ENCODE measurements around the gene CRIP1. TPM values are rescaled to one million over a fixed set of nuclear protein-coding genes. Genes with fewer than 3 reads are reported as not detected.

The CRIP1 gene
- polyA plus RNA-seq, 2 donors = 78.0 to 99.3 TPM

DNA sequence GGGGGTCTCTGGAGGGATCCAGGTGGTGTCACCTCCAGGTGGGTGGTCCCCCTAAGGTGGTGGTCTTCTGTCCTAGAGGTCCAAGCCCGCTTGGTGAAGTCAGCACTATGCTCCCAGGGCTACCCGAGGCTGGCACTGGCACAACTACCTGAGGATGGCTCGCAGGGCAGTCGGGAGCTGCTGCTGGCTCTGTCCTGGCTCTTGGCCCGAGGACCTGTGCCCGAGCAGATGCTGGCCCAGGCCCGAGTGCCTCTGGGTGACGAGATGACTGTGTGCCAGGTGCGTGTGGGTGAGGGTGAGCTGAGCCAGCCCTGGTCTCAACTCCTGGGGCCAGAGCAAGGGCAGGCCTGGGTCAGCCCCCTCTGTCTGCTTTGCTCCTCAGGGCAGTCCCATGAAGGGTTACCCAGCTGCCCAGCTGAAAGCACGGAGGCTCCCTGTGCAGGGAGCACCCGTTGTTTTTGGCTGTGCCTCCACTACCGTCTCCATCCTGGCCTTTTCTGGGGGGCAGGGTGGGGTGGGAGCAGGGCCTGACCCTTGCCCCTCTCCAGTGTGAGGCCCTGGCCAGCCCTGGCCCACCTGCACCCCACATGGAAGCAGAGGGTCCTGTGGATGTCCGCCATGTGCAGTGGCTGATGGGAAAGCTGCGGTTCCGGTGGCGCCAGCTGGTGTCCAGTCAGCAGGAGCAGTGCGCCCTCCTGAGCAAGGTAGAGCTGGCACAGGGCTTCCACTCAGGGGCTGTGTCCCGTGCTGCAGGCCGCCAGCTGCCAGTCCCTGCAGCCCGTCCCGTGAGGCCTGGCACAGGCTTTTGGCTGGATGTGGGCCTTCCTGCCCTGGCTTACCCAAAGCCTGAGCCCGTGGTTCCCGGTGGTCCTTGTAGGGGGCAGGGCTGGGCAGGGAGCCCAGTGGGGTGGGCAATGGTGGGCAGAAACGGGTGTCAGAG, 5.6 kb downstream of the CRIP1 start:
- WGBS, 2 donors = 67% methylated on average over 24 of the region's 24 CpGs
- no peak overlapping the region for H3K4me3 ChIP-seq (ENCODE audit: low read depth in 1 of 2, low read length in 2 of 2)
- H3K9me3 ChIP-seq (ENCODE audit: control insufficient read depth in 2 of 2, insufficient read depth in 1 of 2, low read depth in 1 of 2, low read length in 1 of 2) = no peaks in the 10 kb centered on the region
- H3K4me1 ChIP-seq (ENCODE audit: control insufficient read depth in 2 of 2, insufficient read depth in 2 of 2, low read length in 1 of 2) = peaks cover 7 to 27% of the 10 kb centered on the region in 2 donors
- H3K27ac ChIP-seq (ENCODE audit: low read depth in 2 of 2, low read length in 1 of 2) = no peak overlapping the region
- H3K36me3 ChIP-seq (ENCODE audit: control insufficient read depth in 2 of 2, insufficient read depth in 2 of 2, low read length in 1 of 2) = no peaks in the 10 kb centered on the region
- no peaks in the 10 kb centered on the region for H3K27me3 ChIP-seq (ENCODE audit: control insufficient read depth in 1 of 2, insufficient read depth in 2 of 2, low read length in 2 of 2)

DNA sequence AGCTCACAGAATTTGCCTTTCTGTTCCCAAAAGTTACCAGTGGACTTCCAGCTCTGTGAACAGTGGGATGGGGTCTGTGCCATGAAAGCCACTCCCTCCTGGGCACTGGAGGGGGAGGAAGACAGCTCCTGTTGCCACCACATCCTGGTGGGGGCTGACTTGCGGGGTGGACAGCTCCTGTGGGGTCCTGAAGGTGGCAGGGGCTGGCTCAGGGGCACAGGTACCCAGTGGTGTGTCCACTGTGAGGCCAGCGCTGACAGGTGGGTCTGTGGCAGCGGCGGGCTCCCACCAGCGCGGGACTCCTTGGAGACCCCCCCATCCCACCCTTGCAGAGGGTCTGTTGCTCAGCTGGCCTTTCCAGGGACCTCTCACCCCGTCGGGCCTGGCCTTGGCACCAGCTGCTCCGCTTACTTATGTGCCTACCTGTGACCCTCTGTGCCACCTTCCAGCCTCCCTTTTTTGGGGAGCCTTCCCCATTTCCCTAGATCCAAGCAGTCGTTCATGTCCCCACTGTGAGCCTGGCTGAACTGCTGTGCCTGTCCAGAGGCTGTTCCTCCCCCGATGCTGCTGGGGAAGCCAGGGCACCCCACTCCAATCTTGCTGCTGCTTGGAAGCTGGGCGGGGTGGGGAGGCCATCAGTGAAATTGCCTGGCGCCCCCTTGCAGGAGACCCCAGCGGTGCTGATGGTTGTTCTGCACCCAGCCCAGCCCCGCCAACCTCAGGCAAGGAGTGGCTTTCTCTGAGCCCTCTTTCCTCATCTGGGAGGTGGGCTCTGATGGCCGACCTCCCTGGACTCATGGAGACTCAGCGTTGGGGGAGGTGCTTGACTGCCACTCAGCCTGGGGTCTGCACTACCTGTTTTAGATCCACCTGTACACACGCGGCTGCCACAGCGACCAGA, 6.5 kb downstream of the CRIP1 start:
- Histone ChIP-seq H3K9me3 (ENCODE audit: control insufficient read depth in 2 of 2, insufficient read depth in 1 of 2, low read depth in 1 of 2, low read length in 1 of 2) (no peaks in the 10 kb centered on the region), H3K36me3 (ENCODE audit: control insufficient read depth in 2 of 2, insufficient read depth in 2 of 2, low read length in 1 of 2) (peaks cover 0 to 4% of the 10 kb centered on the region in 2 donors), H3K27ac (ENCODE audit: low read depth in 2 of 2, low read length in 1 of 2) (no peak overlapping the region), H3K4me1 (ENCODE audit: control insufficient read depth in 2 of 2, insufficient read depth in 2 of 2, low read length in 1 of 2) (peaks cover 7 to 22% of the 10 kb centered on the region in 2 donors), H3K27me3 (ENCODE audit: control insufficient read depth in 1 of 2, insufficient read depth in 2 of 2, low read length in 2 of 2) (no peaks in the 10 kb centered on the region), H3K4me3 (ENCODE audit: low read depth in 1 of 2, low read length in 2 of 2) (no peak overlapping the region)
- 87 to 89% methylated on average over 20 of the region's 20 CpGs for WGBS, 2 donors

GRCh38 chr14:105493921-105494605, 7.4 kb downstream of the CRIP1 start:
- Histone ChIP-seq H3K27ac (ENCODE audit: low read depth in 2 of 2, low read length in 1 of 2) (no peak overlapping the region), H3K36me3 (ENCODE audit: control insufficient read depth in 2 of 2, insufficient read depth in 2 of 2, low read length in 1 of 2) (peaks cover 0 to 9% of the 10 kb centered on the region in 2 donors), H3K9me3 (ENCODE audit: control insufficient read depth in 2 of 2, insufficient read depth in 1 of 2, low read depth in 1 of 2, low read length in 1 of 2) (no peaks in the 10 kb centered on the region), H3K4me1 (ENCODE audit: control insufficient read depth in 2 of 2, insufficient read depth in 2 of 2, low read length in 1 of 2) (peaks cover 7 to 16% of the 10 kb centered on the region in 2 donors), H3K4me3 (ENCODE audit: low read depth in 1 of 2, low read length in 2 of 2) (no peak overlapping the region), H3K27me3 (ENCODE audit: control insufficient read depth in 1 of 2, insufficient read depth in 2 of 2, low read length in 2 of 2) (no peaks in the 10 kb centered on the region)
- WGBS, 2 donors = 87 to 91% methylated on average over 15 to 16 of the region's 16 CpGs

- no peaks in the 10 kb centered on the region for H3K9me3 ChIP-seq (ENCODE audit: control insufficient read depth in 2 of 2, insufficient read depth in 1 of 2, low read depth in 1 of 2, low read length in 1 of 2)
- no peak overlapping the region for H3K27ac ChIP-seq (ENCODE audit: low read depth in 2 of 2, low read length in 1 of 2)
- H3K4me1 ChIP-seq (ENCODE audit: control insufficient read depth in 2 of 2, insufficient read depth in 2 of 2, low read length in 1 of 2) = peaks cover 4 to 13% of the 10 kb centered on the region in 2 donors
- WGBS, 2 donors = 91 to 94% methylated on average over 6 of the region's 6 CpGs
- H3K27me3 ChIP-seq (ENCODE audit: control insufficient read depth in 1 of 2, insufficient read depth in 2 of 2, low read length in 2 of 2) = no peaks in the 10 kb centered on the region
- H3K36me3 ChIP-seq (ENCODE audit: control insufficient read depth in 2 of 2, insufficient read depth in 2 of 2, low read length in 1 of 2) = peaks cover 0 to 9% of the 10 kb centered on the region in 2 donors
- H3K4me3 ChIP-seq (ENCODE audit: low read depth in 1 of 2, low read length in 2 of 2) = no peak overlapping the region
Measured at GRCh38 chr14:105494606-105494929, 7.9 kb downstream of the CRIP1 start.

- peaks cover 0 to 9% of the 10 kb centered on the region in 2 donors for H3K36me3 ChIP-seq (ENCODE audit: control insufficient read depth in 2 of 2, insufficient read depth in 2 of 2, low read length in 1 of 2)
- no peak overlapping the region for H3K27ac ChIP-seq (ENCODE audit: low read depth in 2 of 2, low read length in 1 of 2)
- H3K4me3 ChIP-seq (ENCODE audit: low read depth in 1 of 2, low read length in 2 of 2) = no peak overlapping the region
- no peaks in the 10 kb centered on the region for H3K9me3 ChIP-seq (ENCODE audit: control insufficient read depth in 2 of 2, insufficient read depth in 1 of 2, low read depth in 1 of 2, low read length in 1 of 2)
- WGBS, 2 donors = 60 to 66% methylated on average over 17 to 18 of the region's 18 CpGs
- no peaks in the 10 kb centered on the region for H3K27me3 ChIP-seq (ENCODE audit: control insufficient read depth in 1 of 2, insufficient read depth in 2 of 2, low read length in 2 of 2)
- peaks cover 4 to 13% of the 10 kb centered on the region in 2 donors for H3K4me1 ChIP-seq (ENCODE audit: control insufficient read depth in 2 of 2, insufficient read depth in 2 of 2, low read length in 1 of 2)
Measured at GRCh38 chr14:105495101-105495989, 8.7 kb downstream of the CRIP1 start.

- H3K9me3 ChIP-seq (ENCODE audit: control insufficient read depth in 2 of 2, insufficient read depth in 1 of 2, low read depth in 1 of 2, low read length in 1 of 2) = no peaks in the 10 kb centered on the region
- H3K4me1 ChIP-seq (ENCODE audit: control insufficient read depth in 2 of 2, insufficient read depth in 2 of 2, low read length in 1 of 2) = peaks cover 4 to 15% of the 10 kb centered on the region in 2 donors
- no peaks in the 10 kb centered on the region for H3K27me3 ChIP-seq (ENCODE audit: control insufficient read depth in 1 of 2, insufficient read depth in 2 of 2, low read length in 2 of 2)
- H3K36me3 ChIP-seq (ENCODE audit: control insufficient read depth in 2 of 2, insufficient read depth in 2 of 2, low read length in 1 of 2) = peaks cover 0 to 9% of the 10 kb centered on the region in 2 donors
- H3K27ac ChIP-seq (ENCODE audit: low read depth in 2 of 2, low read length in 1 of 2) = no peak overlapping the region
- no peak overlapping the region for H3K4me3 ChIP-seq (ENCODE audit: low read depth in 1 of 2, low read length in 2 of 2)
- 70 to 81% methylated on average over 17 to 18 of the region's 18 CpGs for WGBS, 2 donors
Measured at GRCh38 chr14:105495990-105496830, 9.5 kb downstream of the CRIP1 start.

GRCh38 chr14:105496831-105497591, 10.3 kb downstream of the CRIP1 start:
- WGBS, 2 donors = 93 to 94% methylated on average over 30 to 32 of the region's 32 CpGs
- Histone ChIP-seq H3K27ac (ENCODE audit: low read depth in 2 of 2, low read length in 1 of 2) (no peak overlapping the region), H3K36me3 (ENCODE audit: control insufficient read depth in 2 of 2, insufficient read depth in 2 of 2, low read length in 1 of 2) (peaks cover 0 to 9% of the 10 kb centered on the region in 2 donors), H3K9me3 (ENCODE audit: control insufficient read depth in 2 of 2, insufficient read depth in 1 of 2, low read depth in 1 of 2, low read length in 1 of 2) (no peaks in the 10 kb centered on the region), H3K27me3 (ENCODE audit: control insufficient read depth in 1 of 2, insufficient read depth in 2 of 2, low read length in 2 of 2) (no peaks in the 10 kb centered on the region), H3K4me3 (ENCODE audit: low read depth in 1 of 2, low read length in 2 of 2) (no peak overlapping the region), H3K4me1 (ENCODE audit: control insufficient read depth in 2 of 2, insufficient read depth in 2 of 2, low read length in 1 of 2) (peaks cover under 1 to 13% of the 10 kb centered on the region in 2 donors)

Data from esophagus (tissue), 2 donors.